ENCODE measurements around the gene CAPN11. TPM values are rescaled to one million over a fixed set of nuclear protein-coding genes. Genes with fewer than 3 reads are reported as not detected.

Gene CAPN11
- total and polyA plus RNA-seq, 4 donors = 0.08 to 0.19 (median 0.09) TPM; not detected in 1

GRCh38 chr6:44139351-44139743 is 19.3 kb upstream of the CAPN11 start:
- WGBS = 91% methylated on average over 10 of the region's 10 CpGs
- H3K4me1 ChIP-seq (ENCODE audit: control insufficient read depth in 4 of 4, insufficient read depth in 4 of 4, low read length in 3 of 4) = peaks cover 1 to 20% (median 13%) of the 10 kb centered on the region in 4 donors
- no peaks in the 10 kb centered on the region for H3K27me3 ChIP-seq (ENCODE audit: control insufficient read depth in 4 of 4, insufficient read depth in 4 of 4, low read length in 3 of 4)
- H3K36me3 ChIP-seq (ENCODE audit: control insufficient read depth in 4 of 4, insufficient read depth in 3 of 4, low read depth in 1 of 4, low read length in 3 of 4) = peaks cover 2 to 48% (median 37%) of the 10 kb centered on the region in 4 donors
- H3K4me3 ChIP-seq (ENCODE audit: low read depth in 1 of 3, low read length in 3 of 3) = no peak overlapping the region
- no peak for DNase-seq (ENCODE audit: low spot score)
- H3K27ac ChIP-seq (ENCODE audit: low read depth in 1 of 2, low read length in 2 of 2) = no peak overlapping the region
- no peaks in the 10 kb centered on the region for H3K9me3 ChIP-seq (ENCODE audit: control insufficient read depth in 4 of 4, low read length in 3 of 4)
- no peak for TF ChIP-seq RAD21 (IDR thresholded peaks at IDR 0.05)
- TF ChIP-seq HNF4A (conservative IDR thresholded peaks at IDR 0.05) = no peak
- no peak for TF ChIP-seq MAX (IDR thresholded peaks at IDR 0.05)
- TF ChIP-seq, protein P1, sequence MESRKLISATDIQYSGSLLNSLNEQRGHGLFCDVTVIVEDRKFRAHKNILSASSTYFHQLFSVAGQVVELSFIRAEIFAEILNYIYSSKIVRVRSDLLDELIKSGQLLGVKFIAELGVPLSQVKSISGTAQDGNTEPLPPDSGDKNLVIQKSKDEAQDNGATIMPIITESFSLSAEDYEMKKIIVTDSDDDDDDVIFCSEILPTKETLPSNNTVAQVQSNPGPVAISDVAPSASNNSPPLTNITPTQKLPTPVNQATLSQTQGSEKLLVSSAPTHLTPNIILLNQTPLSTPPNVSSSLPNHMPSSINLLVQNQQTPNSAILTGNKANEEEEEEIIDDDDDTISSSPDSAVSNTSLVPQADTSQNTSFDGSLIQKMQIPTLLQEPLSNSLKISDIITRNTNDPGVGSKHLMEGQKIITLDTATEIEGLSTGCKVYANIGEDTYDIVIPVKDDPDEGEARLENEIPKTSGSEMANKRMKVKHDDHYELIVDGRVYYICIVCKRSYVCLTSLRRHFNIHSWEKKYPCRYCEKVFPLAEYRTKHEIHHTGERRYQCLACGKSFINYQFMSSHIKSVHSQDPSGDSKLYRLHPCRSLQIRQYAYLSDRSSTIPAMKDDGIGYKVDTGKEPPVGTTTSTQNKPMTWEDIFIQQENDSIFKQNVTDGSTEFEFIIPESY (IDR thresholded peaks at IDR 0.05) = no peak
- TF ChIP-seq YY1 (IDR thresholded peaks at IDR 0.05) = no peak
- TF ChIP-seq REST (IDR thresholded peaks at IDR 0.05) = no peak
- no peak for TF ChIP-seq EGR1 (IDR thresholded peaks at IDR 0.05; ENCODE audit: low read depth in 2 of 2)
- no peak for TF ChIP-seq HNF4G (IDR thresholded peaks at IDR 0.05)
- no peak for TF ChIP-seq NR2F2 (IDR thresholded peaks at IDR 0.05)
- no peak for TF ChIP-seq GABPA (IDR thresholded peaks at IDR 0.05 in 1 of 2, conservative IDR thresholded peaks at IDR 0.05 in 1 of 2)
- no peak overlapping the region for H3K9ac ChIP-seq (ENCODE audit: low read depth in 1 of 2, low read length in 2 of 2)

DNA sequence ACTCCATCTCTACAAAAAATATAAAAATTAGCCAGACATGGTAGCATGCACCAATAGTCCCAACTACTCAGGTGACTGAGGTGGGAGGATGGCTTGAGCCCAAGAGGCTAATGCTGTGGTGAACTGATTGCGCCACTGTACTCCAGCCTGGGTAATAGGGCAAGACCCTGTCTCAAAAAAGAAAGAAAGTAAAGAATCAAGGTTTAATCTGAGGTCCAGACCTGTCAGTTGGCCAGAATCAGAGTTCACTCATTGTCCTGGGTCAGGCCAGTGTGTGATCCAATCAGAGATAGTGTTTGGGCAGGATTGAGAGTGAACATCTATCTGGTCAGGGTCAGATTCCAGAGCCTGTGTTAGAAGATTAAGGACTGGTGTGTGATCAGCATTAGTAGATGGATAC is 15.8 kb upstream of the CAPN11 start:
- peaks cover 0 to 2% (median 0%) of the 10 kb centered on the region in 4 donors for H3K27me3 ChIP-seq (ENCODE audit: control insufficient read depth in 4 of 4, insufficient read depth in 4 of 4, low read length in 3 of 4)
- no peak overlapping the region for H3K9ac ChIP-seq (ENCODE audit: low read depth in 1 of 2, low read length in 2 of 2)
- H3K4me3 ChIP-seq (ENCODE audit: low read depth in 1 of 3, low read length in 3 of 3) = no peak overlapping the region
- peak overlapping the region in 1 of 2 donors; percentile 42 for H3K27ac ChIP-seq (ENCODE audit: low read depth in 1 of 2, low read length in 2 of 2)
- H3K4me1 ChIP-seq (ENCODE audit: control insufficient read depth in 4 of 4, insufficient read depth in 4 of 4, low read length in 3 of 4) = peaks cover 3 to 23% (median 13%) of the 10 kb centered on the region in 4 donors
- peaks cover 5 to 51% (median 39%) of the 10 kb centered on the region in 4 donors for H3K36me3 ChIP-seq (ENCODE audit: control insufficient read depth in 4 of 4, insufficient read depth in 3 of 4, low read depth in 1 of 4, low read length in 3 of 4)
- no peak for DNase-seq (ENCODE audit: low spot score)
- 46% methylated on average over 1 of the region's 1 CpG for WGBS
- no peaks in the 10 kb centered on the region for H3K9me3 ChIP-seq (ENCODE audit: control insufficient read depth in 4 of 4, low read length in 3 of 4)
- TF ChIP-seq ATF3 (IDR thresholded peaks at IDR 0.05) = no peak
- TF ChIP-seq REST (IDR thresholded peaks at IDR 0.05) = no peak
- TF ChIP-seq YY1 (IDR thresholded peaks at IDR 0.05) = no peak
- TF ChIP-seq NR2F2 (IDR thresholded peaks at IDR 0.05) = no peak
- TF ChIP-seq MAX (IDR thresholded peaks at IDR 0.05) = no peak
- TF ChIP-seq HNF4G (IDR thresholded peaks at IDR 0.05) = peak; percentile 8
- TF ChIP-seq RXRA (IDR thresholded peaks at IDR 0.05) = peak; percentile 70 to 93
- TF ChIP-seq TAF1 (conservative IDR thresholded peaks at IDR 0.05) = no peak
- TF ChIP-seq SP1 (IDR thresholded peaks at IDR 0.05) = no peak
- TF ChIP-seq HNF4A (conservative IDR thresholded peaks at IDR 0.05) = peak; percentile 76 to 96
- TF ChIP-seq CTCF (IDR thresholded peaks at IDR 0.05; ENCODE audit: low read depth, low read length, missing input control) = no peak
- TF ChIP-seq, protein P1 (IDR thresholded peaks at IDR 0.05) = no peak
- no peak for TF ChIP-seq GABPA (IDR thresholded peaks at IDR 0.05 in 1 of 2, conservative IDR thresholded peaks at IDR 0.05 in 1 of 2)
- TF ChIP-seq FOXA1 (IDR thresholded peaks at IDR 0.05) = peak; percentile 33
- TF ChIP-seq JUND (IDR thresholded peaks at IDR 0.05) = peak in 1 of 2 donors; percentile 75
- TF ChIP-seq RAD21 (IDR thresholded peaks at IDR 0.05) = no peak

All from liver (tissue), 9 donors.